H1 (cell line): ENCODE data around the gene RASSF5. TPM values are rescaled to one million over a fixed set of nuclear protein-coding genes. Genes with fewer than 3 reads are reported as not detected.

Source experiments
- CTCF ChIA-PET: fragments of 300-600 bp; sonication (Branson Sonifier 250); formaldehyde crosslinking; loops from one replicate; lab custom pipeline; 2021; ENCODE audit not compliant: partially characterized antibody; lab: Charles Lee
- POLR2A ChIA-PET: fragments of 300-600 bp; sonication (Branson Sonifier 250); formaldehyde crosslinking; loops from one replicate; lab custom pipeline; 2021; ENCODE audit warnings: inconsistent platforms; ENCODE audit not compliant: partially characterized antibody; lab: Charles Lee
- DNase-seq, 2 experiments: peaks; one replicate each; pipeline versions ENCODE4 v3.0.0 to v3.0.0-alpha.2; 2010 to 2022; ENCODE audit warnings: low spot score in 2 of 2, low read depth in 1 of 2, mixed read lengths in 1 of 2
- FAIRE-seq: peaks from 2 replicates; lab custom pipeline; 2011; peaks lifted over from hg19 to GRCh38; lab: Jason Lieb, UNC
- H2AFZ ChIP-seq: 2 replicates; pipeline ENCODE4 v1.8.1; 2012; ENCODE audit warnings: low read length, inconsistent platforms
- H2AK5ac ChIP-seq: 2 replicates; pipeline ENCODE4 v1.6.1; 2013; ENCODE audit warnings: low read depth, low read length
- H2BK120ac ChIP-seq: replicated peaks from 2 replicates; pipeline ENCODE3; 2013; ENCODE audit warnings: low read depth, low read length, inconsistent platforms
- H2BK12ac ChIP-seq: 2 replicates; pipeline ENCODE4 v1.6.1; 2013; ENCODE audit warnings: low read depth, low read length
- H2BK15ac ChIP-seq: 2 replicates; pipeline ENCODE4 v1.6.1; 2013; ENCODE audit warnings: low read length
- H2BK20ac ChIP-seq: 2 replicates; pipeline ENCODE4 v1.6.1; 2013; ENCODE audit warnings: low read length
- H2BK5ac ChIP-seq: 2 replicates; pipeline ENCODE4 v1.6.1; 2013; ENCODE audit warnings: low read depth, low read length
- H3K14ac ChIP-seq: 2 replicates; pipeline ENCODE4 v1.6.1; 2013; ENCODE audit warnings: inconsistent platforms; ENCODE audit not compliant: insufficient read length
- H3K18ac ChIP-seq: 2 replicates; pipeline ENCODE4 v1.6.1; 2013; ENCODE audit warnings: low read length; ENCODE audit errors: extremely low read depth
- H3K23ac ChIP-seq: 2 replicates; pipeline ENCODE4 v1.6.1; 2013; ENCODE audit warnings: inconsistent platforms; ENCODE audit not compliant: insufficient read length
- H3K23me2 ChIP-seq: 2 replicates; pipeline ENCODE4 v1.6.1; 2013; ENCODE audit warnings: low read depth, low read length
- H3K27ac ChIP-seq: 2 replicates; pipeline ENCODE4 v1.6.1; 2011; ENCODE audit warnings: low read depth, low read length, inconsistent platforms
- H3K27me3 ChIP-seq, 4 experiments: replicated peaks in 1 of 4; 1 replicate in 1 of 4; 2 replicates in 3 of 4; pipeline versions ENCODE4 v1.6.1 to v1.8.1; 2011 to 2013; ENCODE audit warnings: low read length in 3 of 4, mild to moderate bottlenecking in 3 of 4, inconsistent platforms in 2 of 4, mixed read lengths in 2 of 4, moderate library complexity in 1 of 4; ENCODE audit not compliant: control insufficient read depth in 3 of 4, insufficient read depth in 3 of 4; ENCODE audit errors: extremely low read depth in 1 of 4
- H3K36me3 ChIP-seq, 4 experiments: 2 replicates each; pipeline versions ENCODE4 v1.6.1 to v1.8.1; 2011 to 2013; ENCODE audit warnings: mild to moderate bottlenecking in 4 of 4, low read length in 3 of 4, moderate library complexity in 2 of 4, control low read depth in 1 of 4, inconsistent platforms in 1 of 4; ENCODE audit not compliant: insufficient read depth in 4 of 4, control insufficient read depth in 2 of 4
- H3K4ac ChIP-seq: replicated peaks from 2 replicates; pipeline ENCODE3; 2013; ENCODE audit warnings: low read length, low read depth, mixed read lengths, inconsistent platforms; ENCODE audit not compliant: insufficient read length
- H3K4me1 ChIP-seq, 4 experiments: replicated peaks in 1 of 4; 1 replicate in 1 of 4; 2 replicates in 3 of 4; pipeline versions ENCODE4 v1.6.1 to v1.8.1; 2011 to 2013; ENCODE audit warnings: low read length in 3 of 4, inconsistent platforms in 2 of 4, mixed read lengths in 1 of 4; ENCODE audit not compliant: insufficient read depth in 4 of 4, control insufficient read depth in 3 of 4
- H3K4me2 ChIP-seq, 2 experiments: 2 replicates each; pipeline versions ENCODE4 v1.6.1 to v1.8.1; 2011 to 2013; ENCODE audit warnings: low read depth in 2 of 2, low read length in 2 of 2, control low read depth in 1 of 2, inconsistent platforms in 1 of 2, mild to moderate bottlenecking in 1 of 2; ENCODE audit not compliant: insufficient read depth in 1 of 2
- H3K4me3 ChIP-seq, 4 experiments: fragments of 200-600, 300-600 bp in 1 of 4; sonication (generic), shearing (Covaris generic), sonication (Bioruptor Twin) in 1 of 4; 2 replicates each; pipeline versions ENCODE4 v1.5.1 to v1.8.1; 2011 to 2016; ENCODE audit warnings: low read length in 4 of 4, low read depth in 3 of 4, control low read depth in 2 of 4, inconsistent platforms in 2 of 4, mild to moderate bottlenecking in 2 of 4, mixed read lengths in 1 of 4, moderate library complexity in 1 of 4; ENCODE audit not compliant: insufficient read depth in 2 of 4; ENCODE audit errors: extremely low read depth in 1 of 4
- H3K56ac ChIP-seq: replicated peaks from 2 replicates; pipeline ENCODE3; 2013; ENCODE audit warnings: low read depth, mild to moderate bottlenecking, mixed read lengths, low read length, inconsistent platforms; ENCODE audit not compliant: insufficient read length
- H3K79me1 ChIP-seq: 2 replicates; pipeline ENCODE4 v1.6.1; 2013; ENCODE audit warnings: low read depth, low read length, control low read depth
- H3K79me2 ChIP-seq, 2 experiments: 2 replicates each; pipeline versions ENCODE4 v1.6.1 to v1.8.1; 2012 to 2013; ENCODE audit warnings: low read length in 2 of 2, mild to moderate bottlenecking in 2 of 2, inconsistent platforms in 1 of 2; ENCODE audit not compliant: insufficient read depth in 2 of 2, control insufficient read depth in 1 of 2
- H3K9ac ChIP-seq, 4 experiments: replicated peaks in 1 of 4; 1 replicate in 1 of 4; 2 replicates in 3 of 4; pipeline versions ENCODE4 v1.6.1 to v1.8.1; 2011 to 2013; ENCODE audit warnings: low read depth in 3 of 4, low read length in 3 of 4, control low read depth in 2 of 4, mild to moderate bottlenecking in 2 of 4, moderate library complexity in 2 of 4, inconsistent platforms in 1 of 4; ENCODE audit errors: extremely low read depth in 1 of 4
- H3K9me3 ChIP-seq, 2 experiments: 2 replicates each; pipeline versions ENCODE4 v1.6.1 to v1.8.1; 2012 to 2013; ENCODE audit warnings: mild to moderate bottlenecking in 2 of 2, moderate library complexity in 2 of 2, control low read depth in 1 of 2, inconsistent platforms in 1 of 2, low read depth in 1 of 2, low read length in 1 of 2, mixed read lengths in 1 of 2; ENCODE audit not compliant: insufficient read depth in 2 of 2
- H4K20me1 ChIP-seq, 2 experiments: replicated peaks in 1 of 2; 2 replicates each; pipeline versions ENCODE3 to v1.8.1; 2011 to 2013; ENCODE audit warnings: inconsistent platforms in 2 of 2, low read length in 2 of 2, mild to moderate bottlenecking in 1 of 2; ENCODE audit not compliant: insufficient read depth in 2 of 2, control insufficient read depth in 1 of 2
- H4K5ac ChIP-seq: 2 replicates; pipeline ENCODE4 v1.6.1; 2013; ENCODE audit warnings: low read length, low read depth, mixed read lengths, inconsistent platforms; ENCODE audit not compliant: insufficient read length
- H4K8ac ChIP-seq: 2 replicates; pipeline ENCODE4 v1.8.0; 2013; ENCODE audit warnings: mild to moderate bottlenecking, moderate library complexity, low read length, inconsistent platforms; ENCODE audit not compliant: insufficient read depth; ENCODE audit errors: extremely low read depth
- H4K91ac ChIP-seq: replicated peaks from 2 replicates; pipeline ENCODE3; 2013; ENCODE audit warnings: low read length, mixed read lengths, inconsistent platforms; ENCODE audit not compliant: insufficient read length
- ATF3 ChIP-seq: IDR thresholded peaks from 2 replicates; pipeline ENCODE4 v1.6.1; 2011; ENCODE audit warnings: low read depth, mild to moderate bottlenecking, low read length; ENCODE audit not compliant: insufficient read depth
- E2F6 ChIP-seq: IDR thresholded peaks from 2 replicates; pipeline ENCODE4 v1.6.1; 2012; ENCODE audit warnings: inconsistent platforms
- EP300 ChIP-seq, 2 experiments: IDR thresholded peaks; 1 replicate in 1 of 2; 2 replicates in 1 of 2; pipeline ENCODE4 v1.6.1; 2011 to 2012; ENCODE audit warnings: low read depth in 2 of 2, low read length in 2 of 2, mild to moderate bottlenecking in 2 of 2, borderline replicate concordance in 1 of 2, inconsistent platforms in 1 of 2, moderate library complexity in 1 of 2
- JUN ChIP-seq: IDR thresholded peaks from 2 replicates; pipeline ENCODE4 v1.6.1; 2011; ENCODE audit warnings: low read depth, mild to moderate bottlenecking, improper control_type of control experiment, low read length
- POLR2AphosphoS5 ChIP-seq: IDR thresholded peaks from 2 replicates; pipeline ENCODE4 v1.6.1; 2011; ENCODE audit warnings: low read depth, low read length
- RNF2 ChIP-seq: fragments of 200-900, 300-1000 bp; sonication (generic); IDR thresholded peaks from 2 replicates; pipeline ENCODE4 v1.7.1; 2016; ENCODE audit warnings: borderline replicate concordance, low read depth, mild to moderate bottlenecking, antibody characterized with exemption, low read length; ENCODE audit not compliant: poor library complexity, severe bottlenecking; ENCODE audit errors: missing control alignments
- SAP30 ChIP-seq: fragments of 300-600 bp; sonication (generic); IDR thresholded peaks from 2 replicates; pipeline ENCODE4 v1.7.1; 2012; ENCODE audit warnings: low read length, moderate library complexity, mild to moderate bottlenecking, inconsistent platforms; ENCODE audit not compliant: insufficient read depth, insufficient replicate concordance
- TAF1 ChIP-seq: IDR thresholded peaks from 2 replicates; pipeline ENCODE4 v1.6.1; 2011; ENCODE audit warnings: mild to moderate bottlenecking, low read depth, low read length
- WGBS, 2 experiments: shearing (Covaris generic) in 1 of 2; methylation state at CpG; one replicate each; pipeline versions ENCODE4 v1.1.6 to v1.1.7; 2013 to 2015; ENCODE audit warnings: low lambda C conversion rate in 2 of 2, mixed read lengths in 2 of 2, inconsistent platforms in 1 of 2, low coverage in 1 of 2, missing lambda C conversion rate in 1 of 2; ENCODE audit not compliant: insufficient replicate concordance in 2 of 2, insufficient coverage in 1 of 2, insufficient read length in 1 of 2; ENCODE audit errors: extremely low coverage in 1 of 2, missing lambda C conversion rate in 1 of 2; 5-methylcytosine and 5-hydroxymethylcytosine counted together
- polyA plus RNA-seq, 7 experiments: library from polyadenylated mRNA; depleted of rRNA in 3 of 7; stranded (reverse) in 5 of 7; unstranded in 2 of 7; fragments of >200 nt in 5 of 7; fragments of 200-250 nt in 2 of 7; gene quantifications; 1 replicate in 5 of 7; 2 replicates in 1 of 7; 4 replicates in 1 of 7; pipeline versions ENCODE4 v1.2.1 to v1.2.3, GENCODE V29; 2011 to 2013; ENCODE audit warnings: missing spikeins in 2 of 7, mixed read lengths in 2 of 7
- total RNA-seq: library from RNA; stranded (reverse); fragmentation: NEBNext Ultra II Directional; extraction: Animal tissue kit (Norgen Biotek cat#: 25700); gene quantifications from 2 replicates; pipeline ENCODE4 v1.2.1, GENCODE V29; 2021

Gene RASSF5
- total and polyA plus RNA-seq, 2 of the 8 experiments (the other 6 are each of a cell fraction or from before 2014, with no cell fraction given), result 0.82 to 1.8 TPM

GRCh38 chr1:206587904-206588303 is 80.6 kb downstream of the RASSF5 start:
- DNase-seq, result no peak
- H3K23me2 ChIP-seq, result no peaks in the 10 kb centered on the region
- H2BK5ac ChIP-seq, result no peak overlapping the region; the same call in 1 of the 2 replicates
- no peak overlapping the region for H3K14ac ChIP-seq
- H3K36me3 ChIP-seq, result peaks cover 0 to 8% (median 4%) of the 10 kb centered on the region in 4 experiments; a peak in 5 of 8 replicates
- H3K9me3 ChIP-seq, result no peaks in the 10 kb centered on the region
- no peak overlapping the region for H2AFZ ChIP-seq
- no peak overlapping the region for H3K4ac ChIP-seq
- no peak overlapping the region for H2BK15ac ChIP-seq
- no peaks in the 10 kb centered on the region for H3K79me2 ChIP-seq
- CTCF ChIA-PET, result interaction anchor here (0.7 to 16.9 kb wide), 19 partner anchors 9 to 222 kb away, joined by 3 to 298 read pairs (median 6); partner anchors contain the start of gene RASSF5
- peak overlapping the region; percentile 43; the same call in 1 of the 2 replicates for H4K8ac ChIP-seq
- POLR2A ChIA-PET, result interaction anchor here (0.6 to 0.8 kb wide), 2 partner anchors 16 to 104 kb away, joined by 3 read pairs; no protein-coding TSS in a partner anchor
- H2AK5ac ChIP-seq, result no peak overlapping the region
- no peak overlapping the region for H3K18ac ChIP-seq
- no peak overlapping the region for H2BK120ac ChIP-seq
- H3K27ac ChIP-seq, result no peak overlapping the region
- H3K79me1 ChIP-seq, result no peaks in the 10 kb centered on the region
- H4K5ac ChIP-seq, result no peak overlapping the region
- no peak for FAIRE-seq
- no peaks in the 10 kb centered on the region for H3K27me3 ChIP-seq
- no peak overlapping the region for H3K4me2 ChIP-seq
- no peak overlapping the region for H3K9ac ChIP-seq
- no peak overlapping the region for H2BK20ac ChIP-seq
- no peak overlapping the region for H2BK12ac ChIP-seq
- H3K4me1 ChIP-seq, result no peaks in the 10 kb centered on the region
- no peak overlapping the region for H3K56ac ChIP-seq
- WGBS, 2 experiments, result 94% methylated on average over 8 of the region's 14 CpGs; no CpG with 5 or more reads in 1 of the 2 experiments
- H3K23ac ChIP-seq, result no peak overlapping the region
- TF ChIP-seq EP300 (IDR thresholded peaks at IDR 0.05; ENCODE audit: borderline replicate concordance in 1 of 2, low read depth in 2 of 2, low read length in 2 of 2), result no peak
- no peak for TF ChIP-seq ATF3
- no peak for TF ChIP-seq SAP30
- TF ChIP-seq RNF2, result no peak
- no peak for TF ChIP-seq JUN
- no peak for TF ChIP-seq TAF1
- no peak for TF ChIP-seq POLR2AphosphoS5
- no peak for TF ChIP-seq E2F6
- H4K20me1 ChIP-seq, result no peaks in the 10 kb centered on the region
- H3K4me3 ChIP-seq, result no peak overlapping the region
- no peak overlapping the region for H4K91ac ChIP-seq
